ENCODE measurements around the gene N4BP2L2. TPM values are rescaled to one million over a fixed set of nuclear protein-coding genes. Genes with fewer than 3 reads are reported as not detected.
A peak's percentile ranks its signal among the peaks of the same experiment; 100 is the strongest.

N4BP2L2 gene
- total RNA-seq, 1 experiment from 2014 or later = 68.8 TPM

DNA sequence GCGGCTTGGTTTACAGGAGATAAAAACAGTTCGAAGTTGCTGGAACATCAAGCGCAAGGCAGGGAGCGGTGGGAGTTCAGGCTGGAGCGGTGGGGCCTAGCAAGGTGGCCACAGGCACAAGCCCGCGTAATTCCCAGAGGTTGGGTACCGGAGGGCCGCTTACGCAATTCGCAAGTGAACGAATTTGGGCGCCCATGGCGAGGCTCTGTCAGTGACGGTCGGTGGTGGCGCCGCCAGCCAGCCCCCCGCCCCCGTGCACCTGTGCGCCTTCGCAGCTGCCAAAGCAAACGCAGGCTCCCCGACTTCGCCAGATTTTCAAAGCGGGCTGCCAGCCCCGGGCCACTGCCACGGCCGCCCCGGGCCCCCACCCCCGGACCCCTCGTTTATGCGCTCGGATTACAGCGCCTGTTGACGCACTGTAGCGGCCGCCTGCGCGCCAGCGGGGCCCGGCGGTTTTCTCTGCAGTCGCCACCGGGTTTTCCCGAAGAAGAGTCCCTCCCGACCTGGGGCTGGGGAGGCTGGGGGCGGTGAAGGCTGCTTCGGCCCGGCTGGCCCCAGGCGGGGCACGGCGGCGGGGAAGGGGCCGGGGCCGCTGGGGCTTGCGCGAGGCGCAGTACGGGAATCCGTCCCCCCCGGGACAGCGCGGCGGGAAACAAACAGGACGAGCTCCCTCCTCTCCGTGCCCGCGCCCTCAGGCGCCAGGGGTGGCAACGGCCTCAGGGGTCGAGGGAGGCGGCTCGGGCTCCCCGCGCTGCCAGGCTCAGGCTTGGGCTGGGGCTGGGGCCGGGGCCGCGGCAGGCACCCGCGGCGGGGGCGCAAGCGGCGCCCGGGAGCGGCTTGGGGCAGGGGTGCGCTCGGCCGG is 111.4 kb downstream of the N4BP2L2 start:
- DNase-seq (ENCODE audit: low read depth) = peak; percentile 19

GRCh38 chr13:32426191-32426989 is 112.2 kb downstream of the N4BP2L2 start:
- DNase-seq (ENCODE audit: low read depth) = peak; percentile 68

- DNase-seq (ENCODE audit: low read depth) = no peak
These were observed 113.4 kb downstream of the N4BP2L2 start for GRCh38 chr13:32425158-32425557.

GRCh38 chr13:32423592-32423991 is 115.0 kb downstream of the N4BP2L2 start:
- no peak for DNase-seq (ENCODE audit: low read depth)

DNA sequence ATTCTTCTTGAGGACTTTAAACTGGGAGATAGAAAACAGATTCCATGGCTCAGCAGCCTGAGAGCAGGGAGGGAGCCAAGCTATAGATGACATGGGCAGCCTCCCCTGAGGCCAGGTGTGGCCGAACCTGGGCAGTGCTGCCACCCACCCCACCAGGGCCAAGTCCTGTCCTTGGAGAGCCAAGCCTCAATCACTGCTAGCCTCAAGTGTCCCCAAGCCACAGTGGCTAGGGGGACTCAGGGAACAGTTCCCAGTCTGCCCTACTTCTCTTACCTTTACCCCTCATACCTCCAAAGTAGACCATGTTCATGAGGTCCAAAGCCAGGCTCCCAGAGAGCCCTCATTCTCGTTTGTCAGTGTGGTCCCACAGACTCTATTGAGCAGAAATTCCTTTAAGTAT is 118.7 kb downstream of the N4BP2L2 start:
- no peak for DNase-seq (ENCODE audit: low read depth)

GRCh38 chr13:32417995-32418394 is 120.6 kb downstream of the N4BP2L2 start:
- DNase-seq (ENCODE audit: low read depth) = no peak

DNA sequence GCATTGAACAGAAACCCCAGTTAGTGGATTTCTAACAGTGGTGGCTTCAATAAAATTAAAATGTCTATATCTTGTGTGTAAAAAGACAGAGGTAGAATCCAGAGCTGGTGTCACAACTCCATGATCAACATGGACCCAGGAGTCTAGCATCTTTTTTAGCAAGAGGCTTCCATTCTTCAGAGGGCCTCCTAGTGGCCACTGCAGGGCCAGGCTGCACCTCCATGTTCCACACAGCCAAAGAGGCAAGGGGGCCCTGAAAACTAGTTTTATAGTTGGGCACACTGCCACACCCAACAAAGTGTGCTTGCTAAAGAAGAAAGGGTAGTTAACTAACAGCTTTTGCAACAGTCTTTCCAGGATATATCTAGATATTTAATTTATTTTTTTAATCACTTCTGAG is 123.6 kb downstream of the N4BP2L2 start:
- DNase-seq (ENCODE audit: low read depth) = peak; percentile 21

DNA sequence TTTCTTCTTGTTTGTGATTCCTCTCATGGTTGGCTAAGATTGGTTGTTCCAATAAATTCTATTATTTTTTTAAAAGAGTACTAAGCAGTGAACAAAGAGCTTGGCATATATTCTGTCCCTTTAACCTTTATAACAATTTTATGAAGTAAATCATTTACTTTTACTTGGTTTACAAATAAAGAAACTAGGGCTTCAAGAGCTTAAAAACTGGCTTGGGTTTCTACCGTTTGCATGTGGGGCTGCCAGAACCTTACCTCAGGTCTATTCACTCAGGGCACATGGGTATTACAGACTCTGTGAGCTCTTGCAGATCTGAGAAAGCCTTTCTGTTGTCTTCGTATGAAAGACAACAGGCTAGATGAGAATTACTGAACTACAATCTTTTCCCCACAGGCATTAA is 124.0 kb downstream of the N4BP2L2 start:
- no peak for DNase-seq (ENCODE audit: low read depth)

GRCh38 chr13:32413284-32413683 is 125.3 kb downstream of the N4BP2L2 start:
- no peak for DNase-seq (ENCODE audit: low read depth)

GRCh38 chr13:32409561-32410421 is 128.8 kb downstream of the N4BP2L2 start:
- DNase-seq (ENCODE audit: low read depth) = no peak

- DNase-seq (ENCODE audit: low read depth) = no peak
These were observed 129.6 kb downstream of the N4BP2L2 start for GRCh38 chr13:32409001-32409313.

- DNase-seq (ENCODE audit: low read depth) = no peak
These were observed 130.1 kb downstream of the N4BP2L2 start for GRCh38 chr13:32408296-32409000.

GRCh38 chr13:32407854-32408253 is 130.7 kb downstream of the N4BP2L2 start:
- no peak for DNase-seq (ENCODE audit: low read depth)

GRCh38 chr13:32403108-32403507 is 135.5 kb downstream of the N4BP2L2 start:
- DNase-seq (ENCODE audit: low read depth) = peak; percentile 3

- no peak for DNase-seq (ENCODE audit: low read depth)
These were observed 147.4 kb downstream of the N4BP2L2 start for GRCh38 chr13:32391101-32391619.

DNA sequence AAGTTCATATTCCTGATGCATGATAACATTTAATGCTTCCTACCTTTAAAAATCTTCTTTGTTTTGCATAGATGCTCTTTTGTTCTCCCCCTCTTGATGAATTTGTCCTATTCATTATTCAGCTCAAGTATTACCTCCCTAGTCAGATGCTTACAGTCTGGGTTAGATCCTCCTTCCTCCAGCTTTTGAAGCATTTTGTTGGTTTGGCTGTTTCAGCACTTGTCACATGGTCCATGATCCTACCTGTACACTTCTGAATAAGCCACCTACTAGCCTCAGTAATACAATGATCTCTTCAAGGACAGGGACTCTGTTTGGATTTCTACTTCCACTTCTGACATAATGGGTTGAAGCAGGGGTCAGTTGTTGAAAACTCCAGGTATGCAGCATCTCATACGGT is 148.1 kb downstream of the N4BP2L2 start:
- DNase-seq (ENCODE audit: low read depth) = no peak

DNA sequence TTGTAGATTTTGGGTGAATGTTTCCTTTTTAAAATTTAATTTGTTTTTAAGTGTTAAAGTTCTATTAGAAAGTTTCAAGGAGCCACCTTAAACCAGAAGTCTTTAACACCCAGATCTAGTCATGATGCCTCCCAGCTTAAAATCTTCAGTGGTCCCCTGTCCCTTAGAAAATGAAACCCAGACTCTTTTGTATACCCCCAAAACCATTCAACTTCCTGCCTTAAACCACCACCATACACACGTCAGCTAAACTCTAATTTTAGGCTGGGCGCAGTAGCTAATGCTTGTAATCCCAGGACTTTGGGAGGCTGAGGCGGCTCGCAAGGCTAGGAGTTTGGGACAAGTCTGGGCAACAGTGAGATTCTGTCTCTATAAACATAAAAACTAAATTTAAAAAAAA is 148.5 kb downstream of the N4BP2L2 start:
- DNase-seq (ENCODE audit: low read depth) = no peak

DNA sequence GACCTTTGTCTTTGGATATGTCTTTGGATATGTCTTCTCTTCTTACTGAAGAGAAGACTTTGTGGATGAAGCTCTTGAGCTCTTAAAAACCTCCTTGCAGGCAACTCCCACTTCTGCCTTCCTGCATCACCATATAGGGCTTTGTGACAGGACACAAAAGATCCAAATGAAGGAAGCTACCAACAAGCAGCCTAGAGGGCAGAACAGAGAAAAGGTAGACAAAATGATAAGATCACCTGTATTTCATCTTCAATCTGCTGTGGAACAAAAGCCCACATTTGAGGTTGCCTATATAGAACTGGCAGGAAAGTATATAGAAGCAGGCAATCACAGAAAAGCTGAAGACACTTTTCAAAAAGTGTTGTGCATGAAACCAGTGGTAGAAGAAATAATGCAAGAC is 153.2 kb downstream of the N4BP2L2 start:
- DNase-seq (ENCODE audit: low read depth) = no peak

DNA sequence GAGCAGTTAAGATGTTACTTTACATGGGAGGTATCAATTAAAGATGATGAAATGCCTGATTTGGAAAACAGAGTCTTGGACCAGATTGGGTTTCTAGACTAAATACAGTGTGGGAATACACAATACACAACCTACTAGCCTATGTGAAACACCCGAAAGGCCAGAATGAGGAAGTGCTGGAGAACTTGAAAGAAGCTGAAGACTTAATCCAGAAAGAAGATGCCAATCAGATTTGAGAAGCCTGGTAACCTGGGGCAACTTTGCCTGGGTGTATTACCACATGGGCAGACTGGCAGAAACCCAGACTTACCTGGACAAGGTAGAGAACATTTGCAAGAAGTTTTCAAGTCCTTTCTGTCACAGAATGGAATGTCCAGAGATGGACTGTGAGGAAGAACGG is 153.9 kb downstream of the N4BP2L2 start:
- no peak for DNase-seq (ENCODE audit: low read depth)

DNA sequence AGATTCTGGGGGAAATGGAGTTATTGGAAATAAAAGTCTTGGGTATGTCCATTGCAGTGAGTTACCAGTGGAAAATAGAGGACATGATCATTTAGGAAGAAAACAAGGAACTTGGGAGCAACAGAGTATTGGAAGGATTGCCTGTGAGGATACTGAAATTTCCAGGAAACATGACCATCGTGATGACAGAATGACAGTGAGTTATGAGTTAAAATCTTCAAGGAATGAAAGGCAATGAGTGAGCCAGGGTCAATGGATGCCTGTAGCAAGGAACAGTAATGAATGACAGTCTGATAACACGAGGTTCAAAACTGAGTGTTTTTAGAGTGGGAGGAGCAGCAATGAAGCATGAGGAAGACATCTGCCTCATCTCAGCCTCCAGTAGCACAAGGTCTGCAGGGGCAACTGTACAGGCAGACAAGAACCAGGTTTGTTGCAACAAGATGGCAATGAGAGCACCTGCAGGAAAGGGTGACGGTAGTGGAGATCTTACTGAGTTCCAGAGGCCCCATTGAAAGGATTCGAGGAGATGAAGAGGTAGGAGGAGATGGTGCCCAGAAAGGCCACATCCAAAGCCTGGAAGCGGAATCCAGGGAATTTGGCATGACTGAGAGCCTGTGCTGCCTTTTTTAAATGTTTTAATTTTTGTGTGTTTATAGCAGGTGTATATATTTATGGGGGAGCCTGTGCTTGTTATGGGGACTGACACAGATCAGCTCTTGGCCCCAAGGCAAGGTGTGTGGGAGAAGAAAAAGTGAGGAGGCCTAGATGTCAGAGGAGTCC is 154.6 kb downstream of the N4BP2L2 start:
- DNase-seq (ENCODE audit: low read depth) = no peak
